C1 segment of cervical spinal cord (tissue), 14 donors: ENCODE results near the gene IGF1R.
"Not testable (repeated sequence)": the region's sequence is repeated elsewhere in the genome, so short reads cannot be mapped to it uniquely, and the experiment has no call there.

ENCODE experiments used
- DNase-seq, 14 donors: peaks; one replicate each; lab custom pipeline; 2025; lab: John Stamatoyannopoulos, UW

The IGF1R gene

DNA sequence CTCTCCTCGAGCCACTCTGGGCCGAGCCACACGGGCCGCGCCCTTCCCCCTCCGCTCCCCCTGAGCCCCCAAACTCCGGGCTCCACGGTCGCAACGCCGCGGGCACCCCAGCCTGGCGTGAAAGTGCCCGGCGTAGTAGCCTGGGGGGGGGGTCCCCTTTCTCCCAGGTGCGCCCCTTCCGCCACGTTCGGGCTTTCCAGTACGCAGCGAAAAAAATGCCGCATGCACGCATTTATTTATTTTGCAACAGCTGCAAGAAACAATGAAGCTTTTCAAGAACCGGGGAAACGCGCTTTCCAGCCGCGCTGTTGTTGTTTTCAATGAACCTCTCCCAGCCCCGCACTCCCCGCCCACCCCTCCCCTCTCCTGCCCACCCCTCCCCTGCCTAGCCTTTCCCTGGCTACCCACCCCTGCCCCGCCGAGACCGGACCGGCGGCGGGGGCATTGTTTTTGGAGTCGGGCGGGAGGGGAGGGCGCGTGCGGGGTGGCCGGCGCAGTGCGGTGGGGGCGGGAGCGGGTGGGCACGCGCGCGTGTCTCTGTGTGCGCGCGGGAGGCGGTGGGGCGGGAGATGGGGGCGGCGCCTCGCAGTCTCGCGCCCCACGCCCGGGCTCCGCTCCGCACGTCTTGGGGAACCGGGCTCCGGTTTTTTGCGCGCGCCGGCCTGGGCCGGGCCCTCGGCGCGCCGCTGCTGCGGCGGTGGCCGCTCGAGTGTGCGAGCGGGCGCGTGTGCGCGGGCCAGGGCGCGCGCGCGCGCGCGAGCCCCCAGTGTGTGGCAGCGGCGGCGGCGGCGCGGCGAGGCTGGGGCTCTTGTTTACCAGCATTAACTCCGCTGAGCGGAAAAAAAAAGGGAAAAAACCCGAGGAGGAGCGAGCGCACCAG is at the start of gene IGF1R:
Gene IGF1R (plus strand): TSS at position 766 of the 880 bp plus-strand sequence. CDS start 1,043 bp downstream, outside the sequence.
- peak in 13 of 14 donors; percentile 69 to 93 (median 85) for DNase-seq

DNA sequence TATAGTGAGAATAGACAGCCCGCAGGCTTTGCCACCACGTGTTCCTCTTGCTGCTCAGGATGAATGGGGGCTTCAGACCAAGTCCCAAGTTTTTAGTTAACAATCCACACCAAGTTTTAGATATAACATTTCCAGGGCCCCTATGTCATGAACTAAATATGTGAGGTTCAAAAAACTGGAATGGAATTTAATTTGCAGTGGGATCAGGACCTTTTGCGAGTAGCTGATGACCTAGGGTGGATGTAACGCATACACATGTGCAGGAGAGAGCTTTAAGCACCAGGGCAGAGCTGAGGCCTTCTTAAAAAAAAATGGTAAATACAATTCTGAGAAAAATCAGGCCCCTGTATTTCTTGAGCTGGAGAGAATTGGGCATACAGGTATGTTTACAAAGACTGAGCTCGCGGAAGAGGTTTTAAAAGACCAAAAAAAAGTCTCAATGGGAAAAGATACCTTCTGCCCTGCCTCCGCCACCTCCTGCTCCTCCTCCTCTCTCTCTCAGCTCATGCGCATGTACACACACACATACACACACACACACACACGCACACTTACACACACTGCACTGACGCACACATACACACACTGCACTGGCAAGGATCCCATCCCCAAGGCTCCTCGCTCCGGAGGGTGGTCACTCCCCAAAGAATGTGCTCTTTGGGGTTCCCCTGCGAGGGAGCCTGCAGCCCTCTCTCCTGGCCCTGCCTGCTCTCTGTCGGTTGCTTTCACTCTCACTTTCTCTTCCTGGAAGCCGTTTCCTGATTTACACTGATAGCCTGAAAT is 48.2 kb upstream of the IGF1R start:
- peak in 7 of 14 donors; percentile 2 to 27 (median 7) for DNase-seq

DNA sequence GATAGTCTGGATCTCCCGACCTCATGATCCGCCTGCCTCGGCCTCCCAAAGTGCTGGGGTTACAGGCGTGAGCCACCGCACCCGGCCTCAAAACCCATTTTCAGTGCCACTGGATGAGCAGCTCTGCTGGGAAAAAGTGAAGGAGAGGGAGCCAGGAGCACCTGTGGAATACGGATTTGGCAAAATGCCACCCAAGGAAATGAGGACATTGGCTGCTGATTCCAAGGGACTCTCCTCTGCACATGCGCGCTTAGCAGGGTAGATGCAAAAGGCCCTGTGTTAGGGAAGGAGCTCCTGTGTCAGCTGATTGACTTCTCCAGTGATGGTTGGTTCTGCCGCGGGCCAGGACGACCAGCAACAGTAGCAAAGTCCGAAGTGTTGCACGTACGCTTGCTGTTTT is 43.4 kb upstream of the IGF1R start:
- no peak for DNase-seq

DNA sequence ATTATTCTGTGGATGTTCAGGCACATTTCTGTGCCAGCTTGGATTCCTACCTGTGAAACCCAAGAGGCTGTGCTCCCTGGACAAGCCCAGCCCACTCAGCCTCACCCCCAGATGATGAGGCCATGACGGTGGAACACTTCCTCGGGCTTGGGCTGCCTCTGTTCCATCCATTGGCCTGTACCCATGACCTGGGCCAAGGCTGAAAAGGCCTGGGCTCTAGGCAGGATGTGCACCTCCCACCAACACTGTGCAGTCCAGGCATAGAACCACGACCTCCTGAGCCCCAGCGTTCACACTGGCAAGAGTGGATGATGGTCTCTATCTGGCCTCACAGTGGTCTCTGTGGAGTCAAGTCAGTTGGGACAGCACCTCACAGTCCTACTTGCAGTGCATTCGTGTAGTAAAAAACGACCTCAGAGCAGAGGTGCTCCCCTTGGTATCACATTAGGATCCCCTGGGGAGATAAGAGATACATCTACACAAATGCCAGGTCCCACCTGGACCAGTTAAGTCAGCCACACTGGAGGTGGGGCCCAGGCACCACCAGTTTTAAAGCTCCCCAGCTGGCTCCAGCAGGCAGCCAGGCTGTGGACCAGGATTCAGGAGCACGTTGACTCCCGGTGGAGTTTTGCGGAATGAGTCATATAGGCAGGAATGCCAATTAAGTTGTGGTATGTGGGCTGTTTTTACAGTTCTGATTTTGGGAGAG is 39.0 kb upstream of the IGF1R start:
- no peak for DNase-seq

DNA sequence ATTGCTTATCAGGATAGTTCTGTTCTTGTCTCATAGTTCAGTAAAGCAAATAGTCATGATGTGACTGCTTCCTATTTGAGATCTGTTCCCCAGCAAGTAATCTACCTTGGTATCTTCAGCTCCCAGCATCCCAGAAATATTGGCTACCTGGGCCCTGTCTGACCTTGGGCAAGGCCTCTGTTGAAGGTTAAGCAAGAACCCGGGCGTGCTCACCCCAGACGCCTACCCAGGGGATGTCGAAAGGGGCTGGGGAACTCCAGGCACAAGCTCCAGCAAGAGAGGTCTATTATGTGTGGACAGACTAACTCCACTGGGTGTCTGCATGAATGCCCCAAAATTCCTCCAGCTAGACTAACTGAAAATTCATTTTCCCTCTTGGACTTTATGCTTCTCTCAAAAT is 37.3 kb upstream of the IGF1R start:
- no peak for DNase-seq

DNA sequence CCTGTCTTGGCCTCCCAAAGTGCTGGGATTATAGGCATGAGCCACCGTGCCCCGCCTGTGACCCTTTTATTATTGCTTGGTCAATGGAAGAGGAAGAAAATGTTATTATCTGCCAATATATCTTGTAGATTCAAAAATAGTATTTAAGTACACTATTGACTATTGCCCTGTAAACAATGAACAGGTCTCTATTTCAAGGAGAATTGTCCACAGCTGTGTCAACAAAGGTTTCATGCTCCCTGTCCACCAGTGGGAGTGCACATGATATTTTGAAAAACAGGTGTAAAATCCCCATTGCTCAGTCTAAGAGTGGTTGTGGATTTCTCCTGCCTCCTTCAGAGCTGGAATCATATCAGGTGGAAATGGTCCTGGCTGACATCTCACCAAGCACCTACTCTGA is 36.5 kb upstream of the IGF1R start:
- no peak for DNase-seq

DNA sequence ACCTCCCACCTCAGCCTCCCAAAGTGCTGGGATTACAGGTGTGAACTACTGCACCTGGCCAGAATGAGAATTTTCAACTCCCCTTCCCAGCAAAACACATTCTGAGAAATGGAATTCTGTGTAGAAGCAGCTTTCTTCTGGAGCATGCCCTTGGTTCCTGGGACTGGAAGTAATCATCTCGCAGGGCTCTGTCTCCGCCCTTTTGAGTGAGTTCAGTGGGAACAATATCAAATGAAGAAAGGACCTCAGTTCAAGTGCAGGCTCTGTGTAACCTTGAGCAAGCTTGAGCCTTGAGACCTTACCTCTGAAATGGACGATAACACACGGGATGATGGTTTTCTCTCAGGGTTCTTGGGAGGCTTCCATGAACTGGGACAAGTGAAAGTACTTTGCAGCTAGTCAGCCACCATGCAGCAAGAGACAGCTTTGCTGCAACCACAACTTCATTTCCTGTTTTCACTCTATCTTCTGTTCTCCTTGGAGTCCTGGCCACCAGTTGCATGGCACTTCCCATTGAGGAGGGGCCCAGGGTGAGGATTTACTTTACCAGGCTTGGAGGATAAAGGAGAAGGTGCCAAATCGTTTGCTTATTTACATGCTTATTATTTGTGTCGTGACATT is 35.7 kb upstream of the IGF1R start:
- DNase-seq, result no peak

DNA sequence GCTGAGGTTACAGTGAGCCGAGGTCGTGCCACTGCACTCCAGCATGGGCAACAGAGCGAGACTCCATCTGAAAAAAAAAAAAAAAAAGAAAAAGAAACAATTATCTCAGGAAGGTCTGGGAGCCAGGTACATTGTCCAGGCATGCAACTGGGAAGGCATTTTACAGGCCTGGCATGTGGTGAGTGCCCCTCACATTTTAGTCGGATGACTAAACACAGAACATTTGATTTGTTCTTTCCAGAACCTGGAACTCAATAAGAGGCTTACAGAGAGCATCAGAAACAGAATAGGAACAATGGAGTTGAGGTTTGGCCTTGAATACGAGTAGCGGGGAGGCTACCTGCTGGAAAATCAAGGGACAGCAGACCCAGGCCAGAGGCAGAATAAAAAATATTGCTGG is 33.7 kb upstream of the IGF1R start:
- DNase-seq, result no peak

DNA sequence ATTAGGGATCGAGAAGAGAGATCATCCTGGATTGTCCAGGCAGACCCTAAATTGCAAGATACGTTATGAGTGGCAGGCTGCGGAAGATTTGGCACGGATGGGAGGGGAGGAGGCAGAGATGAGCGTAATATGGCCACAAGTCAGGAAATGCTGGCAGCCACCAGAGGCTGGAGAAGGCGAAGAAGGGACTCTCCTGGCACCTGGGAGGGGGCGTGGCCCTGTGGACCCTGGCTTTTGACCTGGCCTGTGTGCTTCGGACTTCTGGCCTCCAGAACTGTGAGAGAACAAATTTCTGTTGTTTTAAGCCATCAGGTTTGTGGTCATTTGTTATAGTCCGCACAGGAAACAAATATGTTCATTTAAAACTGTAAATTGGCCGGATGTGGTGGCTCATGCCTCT is 31.9 kb upstream of the IGF1R start:
- DNase-seq, result no peak

DNA sequence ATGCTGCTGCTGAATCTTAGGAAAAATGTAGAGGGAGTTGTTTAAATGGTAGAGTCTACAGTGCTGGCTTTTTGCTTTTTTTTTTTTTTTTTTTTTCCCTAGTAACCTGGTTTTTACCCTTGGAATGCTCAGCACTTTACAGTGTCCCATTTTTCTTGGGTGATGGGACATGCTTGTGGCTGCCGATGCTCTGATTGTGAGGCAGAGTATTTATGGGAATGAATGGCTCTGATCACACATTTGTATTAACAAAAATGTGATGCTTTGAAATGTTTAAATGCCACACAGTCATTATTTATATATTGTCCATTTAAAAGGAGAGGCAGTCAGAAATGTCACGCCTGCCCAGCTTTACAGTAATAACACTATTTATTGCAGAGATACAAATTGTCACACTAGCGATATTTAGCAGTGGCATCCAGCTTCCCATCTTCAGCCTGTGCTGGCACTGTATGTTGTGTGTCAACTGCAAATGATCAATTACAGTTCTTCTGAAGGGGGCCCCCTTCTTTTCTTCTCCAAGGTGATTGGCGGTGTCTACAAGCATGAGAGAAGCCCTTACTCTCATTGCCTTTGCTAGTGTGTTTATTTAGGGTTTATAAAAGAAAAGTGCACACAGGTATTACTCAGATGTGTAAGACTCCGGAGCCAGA is 30.9 kb upstream of the IGF1R start:
- no peak for DNase-seq

DNA sequence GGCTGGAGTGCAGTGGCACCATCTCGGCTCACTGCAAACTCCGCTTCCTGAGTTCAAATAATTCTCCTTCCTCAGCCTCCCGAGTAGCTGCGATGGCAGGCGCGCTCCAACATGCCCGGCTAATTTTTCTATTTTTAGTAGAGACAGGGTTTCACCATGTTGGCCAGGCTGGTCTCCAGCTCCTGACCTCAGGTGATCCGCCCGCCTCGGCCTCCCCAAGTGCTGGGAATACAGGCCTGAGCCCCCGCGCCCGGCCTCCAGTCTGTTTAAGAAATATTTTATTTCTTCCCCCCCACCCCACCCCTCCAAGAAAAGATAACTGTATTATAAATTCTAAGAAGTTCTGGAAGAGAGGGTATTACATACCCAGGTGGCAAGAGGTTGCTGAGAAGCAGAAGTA is 29.8 kb upstream of the IGF1R start:
- DNase-seq, result not testable (repeated sequence)

DNA sequence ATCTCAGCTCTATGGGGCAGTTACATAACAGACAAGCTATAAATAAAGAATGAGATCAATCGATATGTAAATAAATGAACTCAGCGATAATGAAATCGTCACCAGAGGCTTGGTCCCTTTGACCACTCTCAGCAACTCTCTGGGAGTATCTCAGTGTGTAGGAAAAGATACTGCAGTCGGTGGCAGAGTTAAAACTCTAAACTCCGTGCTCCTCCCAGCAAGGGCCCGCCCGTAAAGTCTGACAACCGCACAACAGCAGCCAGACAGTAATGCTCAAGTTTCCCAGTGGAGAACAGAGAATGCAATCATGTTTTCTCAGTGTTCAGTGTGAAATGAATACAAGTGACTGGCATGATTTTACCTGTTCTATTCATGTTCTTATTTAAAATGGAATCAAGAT is 28.3 kb upstream of the IGF1R start:
- no peak for DNase-seq

DNA sequence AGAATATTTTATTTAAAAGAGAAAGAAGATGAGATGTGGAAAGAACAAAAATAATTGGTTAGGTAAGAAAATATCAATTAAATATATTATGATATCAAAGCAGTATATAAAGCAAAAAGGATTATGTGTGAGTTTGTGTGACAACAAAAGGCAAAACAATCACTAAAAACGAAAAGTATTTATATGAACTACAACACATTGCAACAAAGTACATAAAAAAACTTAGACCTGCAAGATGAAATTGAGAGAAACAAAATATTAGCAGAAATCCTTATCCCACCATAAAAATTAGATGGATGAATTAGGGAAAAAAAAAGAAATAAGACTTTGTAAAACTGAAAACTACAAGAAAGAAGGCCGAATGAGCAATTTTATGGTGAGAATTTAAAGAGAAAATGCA is 27.3 kb upstream of the IGF1R start:
- no peak for DNase-seq

DNA sequence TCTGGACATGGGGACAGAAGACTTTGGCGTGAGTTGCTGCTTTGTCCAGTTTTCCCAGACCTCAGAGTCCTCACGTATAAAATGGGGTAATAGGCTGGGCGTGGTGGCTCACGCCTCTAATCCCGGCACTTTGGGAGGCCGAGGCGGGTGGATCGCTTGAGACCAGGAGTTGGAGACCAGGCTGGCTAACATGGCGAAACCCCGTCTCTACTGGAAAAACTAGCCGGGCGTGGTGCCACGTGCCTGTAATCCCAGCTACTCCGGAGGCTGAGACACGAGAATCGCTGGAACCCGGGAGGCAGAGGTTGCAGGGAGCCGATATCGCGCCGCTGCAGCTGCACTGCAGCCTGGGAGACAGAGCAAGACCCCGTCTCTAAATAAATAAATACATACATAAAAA is 22.7 kb upstream of the IGF1R start:
- DNase-seq, result no peak

DNA sequence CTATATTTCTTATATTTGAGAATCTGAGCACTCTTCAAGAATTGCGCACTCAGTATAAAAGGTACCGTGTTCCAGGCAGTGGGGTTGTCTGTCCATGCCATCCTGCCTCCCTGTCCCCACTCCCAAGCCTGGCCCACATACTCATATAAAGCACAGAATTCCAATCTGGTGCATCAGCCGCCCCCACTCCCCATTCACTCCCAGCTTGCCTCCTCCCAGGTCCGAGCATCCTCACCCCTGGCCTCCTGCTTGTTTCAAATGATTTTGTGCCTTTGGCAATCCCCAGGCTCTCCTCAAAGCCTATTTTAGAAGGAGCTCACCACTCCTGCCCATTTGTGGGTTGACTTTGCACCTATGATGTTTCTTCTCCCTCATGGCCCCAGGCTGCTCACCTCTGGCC is 22.2 kb upstream of the IGF1R start:
- DNase-seq, result no peak

DNA sequence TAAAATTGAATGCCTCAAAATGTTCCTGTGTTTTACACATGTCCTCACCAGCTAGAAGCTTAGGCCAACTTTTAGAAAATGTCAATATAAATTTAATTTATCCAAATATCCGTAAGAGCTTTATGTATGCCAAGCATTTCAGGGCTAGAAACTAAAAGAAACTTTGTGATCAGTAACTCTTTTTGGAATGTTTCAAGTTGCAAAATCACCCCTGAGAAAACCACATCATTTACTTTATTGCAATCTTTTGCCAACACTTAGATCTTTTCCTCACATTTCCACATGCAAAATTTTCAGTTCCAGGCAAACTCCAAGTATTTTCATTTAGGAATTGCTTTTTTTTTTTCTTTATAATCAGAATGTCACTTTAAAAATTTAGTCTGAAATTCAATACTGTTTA is 20.1 kb upstream of the IGF1R start:
- DNase-seq, result no peak

DNA sequence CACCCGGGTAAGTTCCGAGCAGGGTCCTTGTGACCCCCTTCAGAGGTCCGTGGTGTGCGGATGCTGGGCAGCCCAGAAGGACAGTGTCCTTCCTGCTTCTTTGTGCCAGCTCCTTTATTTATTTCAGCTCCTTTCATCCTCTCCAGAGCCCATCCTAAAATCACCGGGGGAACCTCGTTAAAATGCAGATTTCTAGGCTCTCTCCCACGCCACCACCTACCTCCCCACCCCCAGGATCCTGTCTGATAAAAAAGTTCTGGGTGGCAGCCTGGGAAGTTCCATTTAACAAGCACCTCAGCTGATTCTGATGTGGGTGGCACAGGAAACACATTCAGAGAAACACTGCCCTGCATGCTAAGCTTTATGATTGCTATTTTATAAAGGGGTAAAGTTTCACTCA is 12.5 kb upstream of the IGF1R start:
- DNase-seq, result no peak

DNA sequence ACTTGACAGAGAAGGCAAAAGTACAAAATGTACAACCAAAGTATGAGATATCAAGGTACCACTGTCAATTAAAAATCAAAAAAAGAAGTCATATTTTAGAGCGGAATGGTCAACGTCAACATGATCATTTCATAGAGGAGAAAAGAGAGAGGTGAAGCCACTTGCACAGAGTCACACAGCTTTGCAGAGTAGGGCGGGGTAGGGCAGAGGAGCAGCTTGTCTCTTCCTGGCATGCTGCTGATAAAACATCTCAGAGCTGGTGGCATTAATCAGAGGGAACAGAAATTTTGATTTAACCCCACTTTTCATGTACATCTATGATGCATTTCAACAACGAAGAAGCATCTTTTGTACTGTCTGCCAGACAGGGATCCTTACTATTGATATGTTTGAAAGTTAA is 5.2 kb upstream of the IGF1R start:
- no peak for DNase-seq

DNA sequence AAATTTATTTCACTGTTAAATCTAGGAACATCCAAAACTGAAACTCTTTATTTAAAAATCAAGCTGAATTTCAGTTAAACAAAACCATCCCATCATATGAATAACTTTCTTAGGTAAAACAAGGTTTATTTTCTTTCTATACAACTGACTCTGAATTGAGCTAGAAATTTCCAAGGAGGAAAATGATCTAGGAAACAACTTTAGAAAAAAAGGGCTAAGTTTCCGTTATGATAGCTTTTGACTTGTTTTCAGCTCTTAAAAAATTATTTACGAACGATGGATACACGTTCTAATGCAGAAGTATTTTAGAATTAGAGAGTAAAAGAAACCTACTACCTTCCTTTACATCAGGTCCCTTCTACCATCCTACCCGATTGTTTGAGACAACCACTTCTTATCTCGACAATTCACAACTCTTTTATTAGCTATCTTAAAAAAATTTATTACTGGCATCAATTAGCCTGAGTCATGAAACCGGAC is 1.8 kb upstream of the IGF1R start:
- DNase-seq, result no peak

DNA sequence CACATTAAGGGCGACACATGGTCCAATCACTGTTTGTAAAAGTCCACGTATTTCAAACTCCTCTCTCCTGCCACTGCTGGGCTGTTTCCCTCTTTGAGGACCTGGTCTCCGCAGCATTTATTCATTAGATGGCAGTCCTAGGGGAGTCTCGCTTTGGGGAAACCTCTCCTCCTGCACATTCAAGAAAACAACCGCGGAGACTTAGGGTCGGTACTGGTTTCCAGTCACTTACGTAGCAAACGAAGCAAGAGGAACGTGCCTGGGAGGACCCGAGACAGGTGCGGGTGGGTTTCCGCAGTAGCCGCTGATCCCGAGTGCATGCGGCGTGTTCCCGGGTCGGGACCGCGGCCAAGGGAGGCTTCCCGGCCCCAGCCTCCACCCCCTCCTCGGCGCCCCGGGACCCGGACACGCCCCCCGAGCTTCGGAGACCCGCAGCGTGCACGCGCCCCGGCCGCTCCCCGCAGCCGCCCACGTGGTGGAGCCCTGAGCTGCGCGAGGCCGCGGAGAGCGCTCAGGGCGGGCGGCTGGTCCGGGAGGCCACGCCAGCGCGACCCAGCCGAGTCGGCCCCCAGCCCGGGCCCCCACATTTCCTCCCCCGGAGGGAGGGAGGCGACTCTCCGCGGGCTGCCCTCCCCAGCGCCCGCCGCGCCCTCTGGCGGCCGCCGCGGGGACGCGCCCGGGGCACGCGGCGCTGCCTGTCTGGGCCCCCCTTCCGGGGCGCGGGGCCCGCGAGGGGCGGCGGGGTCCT is 1.1 kb upstream of the IGF1R start:
- DNase-seq, result peak in 13 of 14 donors; percentile 31 to 86 (median 71)
